Rectal smooth muscle tissue (tissue), 1 donor: Measurements from ENCODE around the gene DBN1.

Experiments
- H3K27ac ChIP-seq: one replicate; pipeline ENCODE4 v1.7.0; 2013; ENCODE audit warnings: low read depth, low read length, inconsistent platforms
- H3K27me3 ChIP-seq: one replicate; pipeline ENCODE4 v1.7.0; 2013; ENCODE audit warnings: low read length; ENCODE audit not compliant: control insufficient read depth, insufficient read depth
- H3K36me3 ChIP-seq: one replicate; pipeline ENCODE4 v1.7.0; 2013; ENCODE audit warnings: low read length; ENCODE audit not compliant: control insufficient read depth, insufficient read depth
- H3K4me1 ChIP-seq: one replicate; pipeline ENCODE4 v1.7.0; 2013; ENCODE audit warnings: low read length; ENCODE audit not compliant: control insufficient read depth, insufficient read depth
- H3K4me3 ChIP-seq: one replicate; pipeline ENCODE4 v1.7.0; 2013; ENCODE audit warnings: low read length
- H3K9ac ChIP-seq: one replicate; pipeline ENCODE4 v1.7.0; 2013; ENCODE audit warnings: low read length

The DBN1 gene

GRCh38 chr5:177510567-177511053 is 37.2 kb upstream of the DBN1 start:
- Histone ChIP-seq H3K27me3 (no peaks in the 10 kb centered on the region), H3K36me3 (peaks cover 24% of the 10 kb centered on the region), H3K4me3 (no peak overlapping the region), H3K27ac (no peak overlapping the region), H3K9ac (no peak overlapping the region), H3K4me1 (no peaks in the 10 kb centered on the region)

- Histone ChIP-seq H3K9ac (no peak overlapping the region), H3K36me3 (peaks cover 23% of the 10 kb centered on the region), H3K27ac (no peak overlapping the region), H3K4me3 (peak overlapping the region; percentile 58), H3K27me3 (no peaks in the 10 kb centered on the region), H3K4me1 (no peaks in the 10 kb centered on the region)
These were observed 36.6 kb upstream of the DBN1 start for GRCh38 chr5:177509991-177510566.

GRCh38 chr5:177509381-177509951 is 36.0 kb upstream of the DBN1 start, which contains the start of gene DOK3:
Gene DOK3 (minus strand): TSS chr5:177509826. CDS start chr5:177509540, 286 bp downstream.
- Histone ChIP-seq H3K27ac (peak within 1 kb of the TSS; percentile 5), H3K27me3 (no peaks in the 10 kb centered on the region), H3K4me1 (no peaks in the 10 kb centered on the region), H3K9ac (no peak within 1 kb of the TSS), H3K4me3 (peak within 1 kb of the TSS; percentile 58), H3K36me3 (peaks cover 17% of the 10 kb centered on the region)

GRCh38 chr5:177508837-177509236 is 35.4 kb upstream of the DBN1 start:
- H3K36me3 ChIP-seq = peaks cover 15% of the 10 kb centered on the region
- peak overlapping the region; percentile 5 for H3K27ac ChIP-seq
- H3K27me3 ChIP-seq = no peaks in the 10 kb centered on the region
- peak overlapping the region; percentile 58 for H3K4me3 ChIP-seq
- H3K9ac ChIP-seq = no peak overlapping the region
- no peaks in the 10 kb centered on the region for H3K4me1 ChIP-seq

- Histone ChIP-seq H3K4me3 (peak overlapping the region; percentile 34), H3K27me3 (no peaks in the 10 kb centered on the region), H3K9ac (no peak overlapping the region), H3K36me3 (peaks cover 14% of the 10 kb centered on the region), H3K4me1 (no peaks in the 10 kb centered on the region), H3K27ac (no peak overlapping the region)
These were observed 34.8 kb upstream of the DBN1 start for GRCh38 chr5:177508221-177508611.

GRCh38 chr5:177507596-177508220 is 34.3 kb upstream of the DBN1 start:
- peak overlapping the region; percentile 17 for H3K4me3 ChIP-seq
- H3K4me1 ChIP-seq = no peaks in the 10 kb centered on the region
- no peak overlapping the region for H3K9ac ChIP-seq
- peaks cover 11% of the 10 kb centered on the region for H3K36me3 ChIP-seq
- H3K27ac ChIP-seq = no peak overlapping the region
- no peaks in the 10 kb centered on the region for H3K27me3 ChIP-seq

GRCh38 chr5:177507165-177507564 is 33.7 kb upstream of the DBN1 start:
- Histone ChIP-seq H3K9ac (no peak overlapping the region), H3K27ac (no peak overlapping the region), H3K36me3 (peaks cover 11% of the 10 kb centered on the region), H3K4me3 (no peak overlapping the region), H3K27me3 (no peaks in the 10 kb centered on the region), H3K4me1 (no peaks in the 10 kb centered on the region)

GRCh38 chr5:177505075-177505474 is 31.6 kb upstream of the DBN1 start:
- Histone ChIP-seq H3K27me3 (no peaks in the 10 kb centered on the region), H3K4me3 (no peak overlapping the region), H3K27ac (no peak overlapping the region), H3K9ac (no peak overlapping the region), H3K4me1 (no peaks in the 10 kb centered on the region), H3K36me3 (no peaks in the 10 kb centered on the region)

- no peaks in the 10 kb centered on the region for H3K27me3 ChIP-seq
- H3K36me3 ChIP-seq = no peaks in the 10 kb centered on the region
- H3K27ac ChIP-seq = no peak overlapping the region
- no peak overlapping the region for H3K9ac ChIP-seq
- no peak overlapping the region for H3K4me3 ChIP-seq
- H3K4me1 ChIP-seq = no peaks in the 10 kb centered on the region
These were observed 30.9 kb upstream of the DBN1 start for GRCh38 chr5:177504086-177505056.

- Histone ChIP-seq H3K4me3 (no peak overlapping the region), H3K27ac (no peak overlapping the region), H3K4me1 (no peaks in the 10 kb centered on the region), H3K27me3 (peaks cover under 1% of the 10 kb centered on the region), H3K9ac (no peak overlapping the region), H3K36me3 (no peaks in the 10 kb centered on the region)
These were observed 30.1 kb upstream of the DBN1 start for GRCh38 chr5:177503351-177504085.

- Histone ChIP-seq H3K4me3 (no peak overlapping the region), H3K4me1 (peaks cover 4% of the 10 kb centered on the region), H3K36me3 (no peaks in the 10 kb centered on the region), H3K9ac (no peak overlapping the region), H3K27ac (no peak overlapping the region), H3K27me3 (peaks cover 4% of the 10 kb centered on the region)
These were observed 29.5 kb upstream of the DBN1 start for GRCh38 chr5:177502886-177503285.
